Fibroblast of villous mesenchyme (primary cell): ENCODE measurements around the gene GOLGA6L9. TPM values are rescaled to one million over a fixed set of nuclear protein-coding genes. Genes with fewer than 3 reads are reported as not detected.
"Not testable (repeated sequence)": the region's sequence is repeated elsewhere in the genome, so short reads cannot be mapped to it uniquely, and the experiment has no call there.

Source experiments
- DNase-seq: peaks from one replicate; pipeline ENCODE4 v3.0.0-alpha.2; 2010; ENCODE audit warnings: low read depth
- H3K4me3 ChIP-seq: 2 replicates; pipeline ENCODE4 v1.5.1; 2011; ENCODE audit warnings: low read depth, mild to moderate bottlenecking, low read length
- total RNA-seq: library from RNA; depleted of rRNA; stranded (reverse); fragments of >200 nt; gene quantifications from 2 replicates; pipeline ENCODE4 v1.2.3, GENCODE V29; 2012
- TF ChIP-seq, protein P1 (sequence below): IDR thresholded peaks from 2 replicates; pipeline ENCODE4 v1.5.1; 2012; ENCODE audit warnings: low read depth, mild to moderate bottlenecking, low read length; ENCODE audit not compliant: insufficient read depth

The GOLGA6L9 gene, protein sequence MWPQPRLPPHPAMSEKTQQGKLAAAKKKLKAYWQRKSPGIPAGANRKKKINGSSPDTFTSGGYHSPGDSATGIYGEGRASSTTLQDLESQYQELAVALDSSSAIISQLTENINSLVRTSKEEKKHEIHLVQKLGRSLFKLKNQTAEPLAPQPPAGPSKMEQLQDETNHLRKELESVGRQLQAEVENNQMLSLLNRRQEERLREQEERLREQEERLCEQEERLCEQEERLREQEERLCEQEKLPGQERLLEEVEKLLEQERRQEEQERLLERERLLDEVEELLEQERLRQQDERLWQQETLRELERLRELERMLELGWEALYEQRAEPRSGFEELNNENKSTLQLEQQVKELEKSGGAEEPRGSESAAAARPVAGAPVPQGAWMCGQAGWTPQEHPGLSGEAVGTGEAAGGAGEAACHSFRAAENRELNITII
- 1.3 TPM in 2 replicates for total RNA-seq

DNA sequence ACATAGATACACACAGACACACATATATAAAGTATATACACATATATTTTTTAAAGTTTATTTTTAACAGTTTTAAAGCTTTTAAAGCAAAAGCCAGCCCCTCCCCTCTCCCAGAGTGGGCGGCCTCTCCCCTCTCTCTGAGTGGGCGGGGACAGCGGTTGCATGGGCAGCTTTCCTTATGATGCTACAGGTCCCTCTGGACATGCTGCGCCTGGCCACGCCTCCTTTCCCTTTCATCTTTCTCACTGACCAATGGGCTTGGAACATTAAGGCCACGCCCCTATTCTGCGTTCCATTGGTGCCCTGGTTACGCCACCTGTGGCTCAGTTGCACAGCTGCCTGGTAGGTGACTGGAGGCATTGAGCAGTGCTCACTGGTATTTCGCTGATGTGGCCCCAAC lies at the start of gene GOLGA6L9:
Gene GOLGA6L9, plus strand, starts transcription at position 124 of the 400 bp plus-strand sequence. Its CDS starts 264 bp downstream, at position 388.
- H3K4me3 ChIP-seq, DNase-seq: not testable (repeated sequence)

GRCh38 chr15:82381330-82381955 lies 48.2 kb upstream of the GOLGA6L9 start:
- DNase-seq = not testable (repeated sequence)

GRCh38 chr15:82387209-82387608 lies 42.4 kb upstream of the GOLGA6L9 start:
- not testable (repeated sequence) for H3K4me3 ChIP-seq, DNase-seq

More at GRCh38 chr15:82381330-82381955, 48.2 kb upstream of the GOLGA6L9 start:
- H3K4me3 ChIP-seq = not testable (repeated sequence)

DNA sequence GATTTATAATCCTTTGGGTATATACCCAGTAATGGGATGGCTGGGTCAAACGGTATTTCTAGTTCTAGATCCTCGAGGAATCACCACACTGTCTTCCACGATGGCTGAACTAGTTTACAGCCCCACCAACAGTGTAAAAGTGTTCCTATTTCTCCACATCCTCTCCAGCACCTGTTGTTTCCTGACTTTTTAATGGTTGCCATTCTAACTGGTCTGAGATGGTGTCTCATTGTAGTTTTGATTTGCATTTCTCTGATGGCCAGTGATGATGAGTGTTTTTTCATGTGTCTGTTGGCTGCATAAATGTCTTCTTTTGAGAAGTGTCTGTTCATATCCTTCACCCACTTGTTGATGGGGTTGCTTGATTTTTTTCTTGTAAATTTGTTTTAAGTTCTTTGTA lies 39.5 kb upstream of the GOLGA6L9 start:
- DNase-seq, H3K4me3 ChIP-seq: not testable (repeated sequence)

GRCh38 chr15:82392077-82392476 lies 37.5 kb upstream of the GOLGA6L9 start:
- H3K4me3 ChIP-seq, DNase-seq: not testable (repeated sequence)

DNA sequence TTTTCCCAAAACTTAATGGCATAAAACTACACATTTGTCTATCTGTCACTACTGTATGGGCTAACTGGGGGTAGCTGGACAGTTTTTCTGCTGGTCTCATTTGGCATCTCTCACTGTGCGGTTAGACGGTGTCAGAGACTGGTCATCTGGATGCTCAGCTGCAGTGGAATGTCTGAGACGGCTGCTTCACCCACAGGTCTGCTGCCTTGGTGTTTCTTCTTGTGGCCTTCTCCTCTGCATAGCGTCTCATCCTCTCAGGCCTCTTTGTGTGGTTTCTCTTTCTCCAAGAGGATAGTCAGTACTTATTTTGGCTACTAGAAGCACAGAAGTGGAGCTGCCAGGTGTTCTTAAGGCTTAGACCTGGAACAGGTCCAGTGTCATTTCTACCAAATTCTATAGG lies 35.9 kb upstream of the GOLGA6L9 start:
- TF ChIP-seq, protein P1, sequence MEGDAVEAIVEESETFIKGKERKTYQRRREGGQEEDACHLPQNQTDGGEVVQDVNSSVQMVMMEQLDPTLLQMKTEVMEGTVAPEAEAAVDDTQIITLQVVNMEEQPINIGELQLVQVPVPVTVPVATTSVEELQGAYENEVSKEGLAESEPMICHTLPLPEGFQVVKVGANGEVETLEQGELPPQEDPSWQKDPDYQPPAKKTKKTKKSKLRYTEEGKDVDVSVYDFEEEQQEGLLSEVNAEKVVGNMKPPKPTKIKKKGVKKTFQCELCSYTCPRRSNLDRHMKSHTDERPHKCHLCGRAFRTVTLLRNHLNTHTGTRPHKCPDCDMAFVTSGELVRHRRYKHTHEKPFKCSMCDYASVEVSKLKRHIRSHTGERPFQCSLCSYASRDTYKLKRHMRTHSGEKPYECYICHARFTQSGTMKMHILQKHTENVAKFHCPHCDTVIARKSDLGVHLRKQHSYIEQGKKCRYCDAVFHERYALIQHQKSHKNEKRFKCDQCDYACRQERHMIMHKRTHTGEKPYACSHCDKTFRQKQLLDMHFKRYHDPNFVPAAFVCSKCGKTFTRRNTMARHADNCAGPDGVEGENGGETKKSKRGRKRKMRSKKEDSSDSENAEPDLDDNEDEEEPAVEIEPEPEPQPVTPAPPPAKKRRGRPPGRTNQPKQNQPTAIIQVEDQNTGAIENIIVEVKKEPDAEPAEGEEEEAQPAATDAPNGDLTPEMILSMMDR = no peak
- H3K4me3 ChIP-seq = no peak overlapping the region
- DNase-seq = no peak

- not testable (repeated sequence) for H3K4me3 ChIP-seq, DNase-seq
Measured at GRCh38 chr15:82395788-82396187, 33.8 kb upstream of the GOLGA6L9 start.

GRCh38 chr15:82397817-82398216 lies 31.8 kb upstream of the GOLGA6L9 start:
- TF ChIP-seq, protein P1 = no peak
- DNase-seq = no peak
- H3K4me3 ChIP-seq = no peak overlapping the region

GRCh38 chr15:82398785-82399184 lies 30.8 kb upstream of the GOLGA6L9 start:
- no peak for DNase-seq
- H3K4me3 ChIP-seq = no peak overlapping the region
- TF ChIP-seq, protein P1 = no peak

- not testable (repeated sequence) for DNase-seq, H3K4me3 ChIP-seq
Measured at GRCh38 chr15:82399366-82400103, 30.1 kb upstream of the GOLGA6L9 start.

DNA sequence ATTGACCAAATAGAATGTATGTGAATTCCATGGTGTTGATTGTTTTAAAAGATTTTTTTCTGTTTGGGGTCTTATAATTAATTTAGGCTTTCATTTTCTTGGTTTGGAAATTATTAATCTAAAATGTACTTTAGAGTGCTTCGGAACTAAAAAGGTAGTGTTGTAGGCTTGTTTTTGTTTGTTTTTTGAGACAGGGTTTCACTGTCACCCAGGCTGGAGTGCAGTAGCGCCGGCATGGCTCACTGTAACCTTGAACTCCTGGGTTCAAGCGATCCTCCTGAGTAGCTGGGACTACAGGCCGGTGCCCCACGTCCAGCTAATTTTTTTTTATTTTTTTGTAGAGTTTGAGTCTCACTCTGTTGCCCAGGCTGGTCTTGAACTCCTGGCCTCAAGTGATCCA lies 27.7 kb upstream of the GOLGA6L9 start:
- DNase-seq = not testable (repeated sequence)

GRCh38 chr15:82402341-82402740 lies 27.3 kb upstream of the GOLGA6L9 start:
- not testable (repeated sequence) for H3K4me3 ChIP-seq, DNase-seq

More for the DNA sequence above, 27.7 kb upstream of the GOLGA6L9 start:
- not testable (repeated sequence) for H3K4me3 ChIP-seq

DNA sequence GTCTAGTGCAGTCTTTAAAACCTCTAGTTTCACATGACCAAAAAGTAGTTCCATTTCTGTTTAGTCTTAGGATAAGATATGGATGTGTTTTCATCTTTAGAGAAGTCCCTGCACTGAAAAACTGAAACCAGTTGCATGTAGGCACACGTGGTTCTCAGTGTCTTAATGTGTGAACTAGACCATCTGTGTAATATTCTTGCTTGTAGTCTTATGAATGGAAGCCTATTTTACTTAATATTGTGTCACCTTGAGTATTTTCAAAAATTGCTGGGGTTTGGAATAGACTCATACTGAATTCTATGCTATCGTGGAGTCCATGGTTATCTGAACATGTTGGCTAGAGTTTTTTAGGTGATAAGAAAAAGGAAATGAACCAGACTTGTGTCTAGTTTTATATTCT lies 23.4 kb upstream of the GOLGA6L9 start:
- H3K4me3 ChIP-seq, DNase-seq: not testable (repeated sequence)

DNA sequence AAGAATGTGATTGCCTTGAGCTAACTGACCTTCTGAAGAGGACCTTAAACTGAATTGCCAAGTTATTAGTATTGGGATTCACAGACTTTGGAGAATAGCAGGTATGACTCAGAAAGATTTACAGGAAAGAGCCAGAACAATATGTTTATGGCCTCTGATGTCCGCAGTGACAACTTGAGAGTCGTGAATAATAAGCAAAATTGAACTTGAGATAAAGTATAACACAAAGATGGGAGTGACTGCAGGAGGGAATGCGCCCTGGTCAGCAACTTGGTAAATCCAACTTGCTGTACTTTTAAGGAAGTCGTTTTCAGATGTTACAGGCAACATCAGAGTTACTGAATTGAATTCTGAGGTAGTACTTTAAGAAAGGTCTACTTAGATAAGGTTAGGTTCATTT lies 19.3 kb upstream of the GOLGA6L9 start:
- H3K4me3 ChIP-seq, DNase-seq: not testable (repeated sequence)

DNA sequence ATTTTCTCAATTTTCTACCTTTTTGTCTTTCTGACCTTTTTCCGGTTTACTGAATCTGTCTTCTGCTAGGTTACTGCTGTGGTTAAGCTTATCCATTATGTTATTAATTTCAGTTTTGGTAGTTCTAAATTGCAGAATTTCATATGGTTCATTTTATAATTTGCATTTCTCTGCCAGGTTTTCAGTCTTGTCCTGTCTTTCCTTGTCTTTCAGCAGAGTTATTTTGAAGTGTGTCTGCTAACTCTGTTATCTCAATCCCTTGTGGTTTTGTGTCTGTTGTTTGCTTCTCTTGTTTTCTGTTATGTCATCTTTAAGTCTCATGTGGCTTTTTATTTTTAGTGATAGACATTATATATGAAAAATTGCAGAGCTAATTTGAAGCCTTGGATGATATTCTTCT lies 18.0 kb upstream of the GOLGA6L9 start:
- not testable (repeated sequence) for H3K4me3 ChIP-seq, DNase-seq
